GM13977 (cell line): ENCODE measurements around the gene SNX24.

ENCODE experiments used
- DNase-seq: peaks from one replicate; pipeline ENCODE4 v3.0.0; 2012; ENCODE audit warnings: low spot score
- CTCF ChIP-seq: IDR thresholded peaks from 2 replicates; pipeline ENCODE4 v1.5.1; 2012; ENCODE audit warnings: mild to moderate bottlenecking, control low read depth; ENCODE audit not compliant: insufficient read depth; ENCODE audit errors: extremely low read depth, missing control alignments
- in situ Hi-C: fragments of 300-500 bp; cut with MboI; formaldehyde crosslinking; loops from one replicate; pipeline ENCODE4 v1.12.0; 2022; ENCODE audit warnings: low sequenced_read_pairs, low pct_unique_long_range_greater_than_20kb, mixed read lengths, inconsistent platforms; ENCODE audit not compliant: unreplicated experiment

The SNX24 gene

GRCh38 chr5:122937914-122938313, 92.5 kb downstream of the SNX24 start:
- DNase-seq, result no peak
- in situ Hi-C loops, result no loop called here
- no peak for TF ChIP-seq CTCF

GRCh38 chr5:122940890-122941289, 95.5 kb downstream of the SNX24 start:
- no peak for DNase-seq
- in situ Hi-C loops, result no loop called here
- no peak for TF ChIP-seq CTCF

DNA sequence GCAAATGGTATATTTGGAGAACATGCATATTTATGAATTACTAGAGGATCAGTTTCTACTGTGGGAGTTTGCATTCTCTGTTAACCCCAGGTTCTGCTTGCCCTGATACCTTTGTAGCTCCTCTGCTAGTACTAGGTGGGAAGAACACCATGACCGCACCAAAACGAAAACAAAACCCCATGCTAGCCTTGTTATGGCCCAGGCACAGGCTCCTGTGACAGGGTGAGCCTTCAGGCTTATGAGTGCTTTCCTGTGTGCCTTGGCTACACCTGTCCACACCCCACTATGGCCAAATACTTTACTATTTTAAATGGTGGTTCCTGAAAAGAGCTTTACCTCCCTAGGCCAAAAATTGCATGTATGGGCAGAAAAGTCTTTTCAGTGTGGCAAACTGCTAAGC, 96.3 kb downstream of the SNX24 start:
- TF ChIP-seq CTCF, result no peak
- in situ Hi-C loops, result no loop called here

GRCh38 chr5:122942164-122942914, 96.9 kb downstream of the SNX24 start:
- in situ Hi-C loops, result no loop called here
- DNase-seq, result no peak
- no peak for TF ChIP-seq CTCF

More for the DNA sequence above, 96.3 kb downstream of the SNX24 start:
- no peak for DNase-seq

GRCh38 chr5:122943050-122943698, 97.8 kb downstream of the SNX24 start:
- in situ Hi-C loops, result no loop called here
- TF ChIP-seq CTCF, result no peak
- DNase-seq, result no peak

- in situ Hi-C loops, result no loop called here
- TF ChIP-seq CTCF, result no peak
- no peak for DNase-seq
Measured at GRCh38 chr5:122944051-122944450, 98.6 kb downstream of the SNX24 start.

DNA sequence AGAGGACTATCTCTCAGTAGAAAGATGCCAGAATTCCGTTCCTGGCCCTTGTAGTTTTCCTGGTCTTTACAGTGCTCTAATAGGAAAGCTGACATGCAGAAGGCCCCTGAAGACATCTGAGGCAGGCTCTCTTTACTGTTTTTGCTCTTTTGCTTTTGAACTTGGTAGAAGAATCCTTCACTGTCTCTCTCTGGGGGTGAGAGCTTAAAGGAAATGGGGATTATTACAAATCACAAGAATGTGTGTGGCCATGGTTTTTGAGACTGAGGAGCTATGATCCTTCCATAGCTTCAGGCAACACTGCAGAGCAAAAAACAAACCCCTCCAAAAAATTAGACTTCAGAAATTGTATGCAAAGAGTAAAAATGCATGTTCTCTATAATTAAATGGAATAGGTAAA, 102.0 kb downstream of the SNX24 start:
- no peak for DNase-seq
- TF ChIP-seq CTCF, result no peak
- in situ Hi-C loops, result no loop called here
